Endothelial cell of umbilical vein (primary cell): ENCODE data around the gene OLAH. TPM values are rescaled to one million over a fixed set of nuclear protein-coding genes. Genes with fewer than 3 reads are reported as not detected.

Source experiments
- polyA plus RNA-seq, 4 experiments: library from polyadenylated mRNA; depleted of rRNA in 3 of 4; stranded (reverse) in 3 of 4; unstranded in 1 of 4; fragments of >200 nt; gene quantifications; 2 replicates each; pipeline versions ENCODE4 v1.2.1 to v1.2.3, GENCODE V29; 2011 to 2012; ENCODE audit warnings: missing spikeins in 1 of 4
- total RNA-seq: library from RNA; stranded (reverse); gene quantifications from 2 replicates; pipeline ENCODE4 v1.2.3, GENCODE V29; 2021

Gene OLAH
- total and polyA plus RNA-seq, 2 donors (not counting 3 experiments of a cell fraction or from before 2014, with no cell fraction given): 0.26 to 0.51 TPM

Other genes starting within 250 kb of the OLAH start
- 0.58 and 0.99 TPM in 2 replicates for gene CDNF, start 205.9 kb upstream of the OLAH start, total RNA-seq
- gene CDNF, start 205.9 kb upstream of the OLAH start, polyA plus RNA-seq: 0.25 and 0.40 TPM in 2 replicates
- 15.7 and 18.0 TPM in 2 replicates for gene HSPA14, start 205.6 kb upstream of the OLAH start, total RNA-seq
- 5.1 and 7.6 TPM in 2 replicates for gene HSPA14, start 205.6 kb upstream of the OLAH start, polyA plus RNA-seq
- 13.1 and 13.6 TPM in 2 replicates for gene MSANTD7, start 205.6 kb upstream of the OLAH start, total RNA-seq
- 4.1 and 4.8 TPM in 2 replicates for gene MSANTD7, start 205.6 kb upstream of the OLAH start, polyA plus RNA-seq
- gene SUV39H2, start 165.1 kb upstream of the OLAH start, total RNA-seq: 25.8 and 29.9 TPM in 2 replicates
- 4.8 and 5.7 TPM in 2 replicates for gene SUV39H2, start 165.1 kb upstream of the OLAH start, polyA plus RNA-seq
- gene DCLRE1C, start 89.8 kb upstream of the OLAH start, total RNA-seq: 11.0 and 15.8 TPM in 2 replicates
- gene DCLRE1C, start 89.8 kb upstream of the OLAH start, polyA plus RNA-seq: 1.8 and 2.1 TPM in 2 replicates
- gene MEIG1, start 84.6 kb upstream of the OLAH start, total RNA-seq: not detected in 2 replicates
- 0.23 TPM in 1 of 2 replicates, not detected in the other for gene MEIG1, start 84.6 kb upstream of the OLAH start, polyA plus RNA-seq
- gene ACBD7, start 44.8 kb downstream of the OLAH start, total RNA-seq: 1.7 and 2.8 TPM in 2 replicates
- gene ACBD7, start 44.8 kb downstream of the OLAH start, polyA plus RNA-seq: 1.2 TPM in 2 replicates
- 10.3 and 10.6 TPM in 2 replicates for gene RPP38, start 53.4 kb downstream of the OLAH start, total RNA-seq
- gene RPP38, start 53.4 kb downstream of the OLAH start, polyA plus RNA-seq: 9.0 and 10.8 TPM in 2 replicates
- gene NMT2, start 124.8 kb downstream of the OLAH start, total RNA-seq: 109 and 110 TPM in 2 replicates
- 31.9 and 39.0 TPM in 2 replicates for gene NMT2, start 124.8 kb downstream of the OLAH start, polyA plus RNA-seq